K562 (cell line): Measurements from ENCODE around the gene AGBL1. TPM values are rescaled to one million over a fixed set of nuclear protein-coding genes. Genes with fewer than 3 reads are reported as not detected.

Source experiments
- ATAC-seq: fragments of 200-7000 bp; cut with Tn5 transposase; 3 replicates; pipeline ENCODE4 v1.9.1; 2020; ENCODE audit warnings: moderate library complexity
- BruUV-seq: library from RNA; stranded (reverse); fragments of 400-500 nt; replicated peaks from 2 replicates; lab custom pipeline; 2021; lab: Mats Ljungman, UMichigan
- CTCF ChIA-PET: fragments of 300-600 bp; formaldehyde crosslinking; extraction: SDS; loops from one replicate; lab custom pipeline; 2021; ENCODE audit warnings: low intra/inter-chr PET ratio; lab: Yijun Ruan, JAX
- POLR2A ChIA-PET: fragments of 300-600, 350-650 bp; sonication (Branson Sonifier 250); formaldehyde crosslinking; extraction: SDS; loops from one replicate; lab custom pipeline; 2021; ENCODE audit warnings: antibody characterized with exemption, inconsistent platforms; lab: Yijun Ruan, JAX
- DNase-seq, 4 experiments: peaks; one replicate each; pipeline versions ENCODE4 v3.0.0 to v3.0.0-alpha.2; 2011 to 2018; ENCODE audit warnings: low spot score in 3 of 4, mixed read lengths in 3 of 4; ENCODE audit errors: extremely low read depth in 1 of 4
- FAIRE-seq: peaks from 2 replicates; lab custom pipeline; 2011; peaks lifted over from hg19 to GRCh38; lab: Jason Lieb, UNC
- H2AFZ ChIP-seq: 2 replicates; pipeline ENCODE4 v1.6.0; 2011; ENCODE audit warnings: low read depth, low read length, control low read depth, inconsistent platforms
- H3K27ac ChIP-seq: fragments of 200-600 bp; 3 replicates; pipeline ENCODE4 v1.8.0; 2011; ENCODE audit warnings: low read depth, mild to moderate bottlenecking, control low read depth, inconsistent platforms, low read length, moderate library complexity, mixed read lengths; ENCODE audit errors: extremely low read depth
- H3K27me3 ChIP-seq, 2 experiments: fragments of 300-600 bp in 1 of 2; 2 replicates in 1 of 2; 3 replicates in 1 of 2; pipeline versions ENCODE4 v1.6.0 to v1.8.0; 2011; ENCODE audit warnings: inconsistent platforms in 2 of 2, low read length in 2 of 2, mild to moderate bottlenecking in 1 of 2, mixed read lengths in 1 of 2, moderate library complexity in 1 of 2; ENCODE audit not compliant: control insufficient read depth in 2 of 2, insufficient read depth in 2 of 2
- H3K36me3 ChIP-seq: fragments of 300-600 bp; 3 replicates; pipeline ENCODE4 v1.8.0; 2011; ENCODE audit warnings: mild to moderate bottlenecking, low read length, inconsistent platforms; ENCODE audit not compliant: control insufficient read depth, insufficient read depth
- H3K4me1 ChIP-seq, 2 experiments: fragments of 200-600 bp in 1 of 2; replicated peaks in 1 of 2; 2 replicates in 1 of 2; 3 replicates in 1 of 2; pipeline versions ENCODE4 v1.5.1 to v1.8.0; 2011; ENCODE audit warnings: inconsistent platforms in 2 of 2, low read length in 2 of 2, mild to moderate bottlenecking in 1 of 2, mixed read lengths in 1 of 2, moderate library complexity in 1 of 2; ENCODE audit not compliant: control insufficient read depth in 2 of 2, insufficient read depth in 2 of 2
- H3K4me2 ChIP-seq: 2 replicates; pipeline ENCODE4 v1.6.1; 2011; ENCODE audit warnings: low read length, control low read depth, inconsistent platforms, mixed read lengths; ENCODE audit not compliant: insufficient read depth
- H3K4me3 ChIP-seq: fragments of 200-600 bp; sonication (generic), shearing (Covaris generic); 2 replicates; pipeline ENCODE4 v1.5.1; 2016; ENCODE audit warnings: control low read depth, inconsistent platforms
- H3K79me2 ChIP-seq: fragments of 200-600 bp; 3 replicates; pipeline ENCODE4 v1.8.0; 2011; ENCODE audit warnings: low read length, inconsistent platforms; ENCODE audit not compliant: control insufficient read depth, insufficient read depth
- H3K9ac ChIP-seq, 2 experiments: 2 replicates each; pipeline versions ENCODE4 v1.6.0 to v1.6.1; 2011; ENCODE audit warnings: low read depth in 2 of 2, low read length in 2 of 2, control low read depth in 1 of 2, inconsistent platforms in 1 of 2, mild to moderate bottlenecking in 1 of 2, mixed read lengths in 1 of 2; ENCODE audit not compliant: insufficient read depth in 1 of 2
- H3K9me1 ChIP-seq: one replicate; pipeline ENCODE4 v1.6.0; 2011; ENCODE audit warnings: inconsistent platforms, mild to moderate bottlenecking, low read length, moderate library complexity; ENCODE audit not compliant: control insufficient read depth, insufficient read depth
- H3K9me3 ChIP-seq: replicated peaks from 2 replicates; pipeline ENCODE4 v1.5.1; 2011; ENCODE audit warnings: low read depth, low read length, inconsistent platforms; ENCODE audit not compliant: control insufficient read depth, insufficient read depth
- H4K20me1 ChIP-seq: replicated peaks from 2 replicates; pipeline ENCODE4 v1.6.1; 2011; ENCODE audit warnings: low read length, inconsistent platforms, mixed read lengths; ENCODE audit not compliant: control insufficient read depth, insufficient read depth
- TARDBP ChIP-seq: fragments of 450-650 bp; IDR thresholded peaks from 2 replicates; pipeline ENCODE4 v1.6.1; 2016
- ZSCAN29 ChIP-seq: fragments of 450-650 bp; IDR thresholded peaks from 2 replicates; pipeline ENCODE4 v1.6.1; 2017
- WGBS: fragments of 100-300 bp; shearing (Covaris generic); methylation state at CpG from one replicate; pipeline ENCODE4 v1.1.6; 2016; ENCODE audit warnings: low coverage, mixed read lengths; ENCODE audit not compliant: insufficient coverage; ENCODE audit errors: missing lambda C conversion rate; 5-methylcytosine and 5-hydroxymethylcytosine counted together
- in situ Hi-C: fragments of 300-500 bp; cut with MboI; formaldehyde crosslinking; loops from 4 replicates; pipeline ENCODE4 v1.15.0; 2018; ENCODE audit warnings: inconsistent platforms, mixed read lengths
- intact Hi-C: fragments of 100-400 bp; cut with micrococcal nuclease; formaldehyde crosslinking; loops from 2 replicates; pipeline ENCODE4 v1.14.2; 2022
- polyA plus RNA-seq, 8 experiments: library from polyadenylated mRNA; depleted of rRNA in 4 of 8; stranded (reverse) in 5 of 8; unstranded in 3 of 8; fragments of >200 nt; fragmentation: Nextera tagmentation in 2 of 8; fragmentation: Illumina TruSeq in 1 of 8; extraction: Ambion mirVana in 2 of 8; extraction: Trizol in 1 of 8; gene quantifications; 2 replicates each; pipeline versions ENCODE4 v1.2.1 to v1.2.3, GENCODE V29; 2011 to 2014; ENCODE audit warnings: inconsistent platforms in 1 of 8, missing spikeins in 1 of 8
- total RNA-seq, 7 experiments: library from RNA; depleted of rRNA in 6 of 7; stranded (reverse); fragments of >200 nt in 6 of 7; fragmentation: Illumina TruSeq in 2 of 7; extraction: Trizol in 2 of 7; gene quantifications; 2 replicates each; pipeline versions ENCODE4 v1.2.1 to v1.2.3, GENCODE V29; 2011 to 2021; ENCODE audit warnings: low replicate concordance in 1 of 7
- TF ChIP-seq, protein P1 (sequence below): sonication (generic); formaldehyde crosslinking; IDR thresholded peaks from 2 replicates; pipeline ENCODE4 v1.8.1; 2022; ENCODE audit warnings: missing genetic modification reagents
- TF ChIP-seq, protein P2 (sequence below): fragments of 450-650 bp; IDR thresholded peaks from 2 replicates; pipeline ENCODE4 v1.6.1; 2016
- TF ChIP-seq, protein P3 (sequence below): fragments of 450-650 bp; IDR thresholded peaks from 2 replicates; pipeline ENCODE4 v1.6.1; 2016; ENCODE audit warnings: mild to moderate bottlenecking, moderate library complexity
- TF ChIP-seq, protein P4 (sequence below): fragments of 250-450 bp; sonication (Bioruptor Pico); IDR thresholded peaks from 2 replicates; pipeline ENCODE4 v1.8.0; 2021; ENCODE audit warnings: moderate library complexity, mild to moderate bottlenecking, inconsistent platforms

The AGBL1 gene
- total and polyA plus RNA-seq, 9 of the 15 experiments (the other 6 are each of a cell fraction or from before 2014, with no cell fraction given) = not detected

- H3K4me3 ChIP-seq = no peak overlapping the region
- no peaks in the 10 kb centered on the region for H3K4me1 ChIP-seq
- POLR2A ChIA-PET = no interaction called here
- no peak overlapping the region for H2AFZ ChIP-seq
- no peaks in the 10 kb centered on the region for H3K36me3 ChIP-seq
- CTCF ChIA-PET = no interaction called here
- no peaks in the 10 kb centered on the region for H4K20me1 ChIP-seq
- H3K4me2 ChIP-seq = no peak overlapping the region
- ATAC-seq = no peak
- no peak overlapping the region for H3K9ac ChIP-seq
- intact Hi-C loops = no loop called here
- in situ Hi-C loops = no loop called here
- WGBS = 14% methylated on average over 1 of the region's 1 CpG
- BruUV-seq = no TSS peak
- no peak for TF ChIP-seq ZSCAN29
- TF ChIP-seq, protein P1, sequence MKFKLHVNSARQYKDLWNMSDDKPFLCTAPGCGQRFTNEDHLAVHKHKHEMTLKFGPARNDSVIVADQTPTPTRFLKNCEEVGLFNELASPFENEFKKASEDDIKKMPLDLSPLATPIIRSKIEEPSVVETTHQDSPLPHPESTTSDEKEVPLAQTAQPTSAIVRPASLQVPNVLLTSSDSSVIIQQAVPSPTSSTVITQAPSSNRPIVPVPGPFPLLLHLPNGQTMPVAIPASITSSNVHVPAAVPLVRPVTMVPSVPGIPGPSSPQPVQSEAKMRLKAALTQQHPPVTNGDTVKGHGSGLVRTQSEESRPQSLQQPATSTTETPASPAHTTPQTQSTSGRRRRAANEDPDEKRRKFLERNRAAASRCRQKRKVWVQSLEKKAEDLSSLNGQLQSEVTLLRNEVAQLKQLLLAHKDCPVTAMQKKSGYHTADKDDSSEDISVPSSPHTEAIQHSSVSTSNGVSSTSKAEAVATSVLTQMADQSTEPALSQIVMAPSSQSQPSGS = no peak
- TF ChIP-seq, protein P2, sequence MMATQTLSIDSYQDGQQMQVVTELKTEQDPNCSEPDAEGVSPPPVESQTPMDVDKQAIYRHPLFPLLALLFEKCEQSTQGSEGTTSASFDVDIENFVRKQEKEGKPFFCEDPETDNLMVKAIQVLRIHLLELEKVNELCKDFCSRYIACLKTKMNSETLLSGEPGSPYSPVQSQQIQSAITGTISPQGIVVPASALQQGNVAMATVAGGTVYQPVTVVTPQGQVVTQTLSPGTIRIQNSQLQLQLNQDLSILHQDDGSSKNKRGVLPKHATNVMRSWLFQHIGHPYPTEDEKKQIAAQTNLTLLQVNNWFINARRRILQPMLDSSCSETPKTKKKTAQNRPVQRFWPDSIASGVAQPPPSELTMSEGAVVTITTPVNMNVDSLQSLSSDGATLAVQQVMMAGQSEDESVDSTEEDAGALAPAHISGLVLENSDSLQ = no peak
- TF ChIP-seq TARDBP = no peak
- TF ChIP-seq, protein P3, sequence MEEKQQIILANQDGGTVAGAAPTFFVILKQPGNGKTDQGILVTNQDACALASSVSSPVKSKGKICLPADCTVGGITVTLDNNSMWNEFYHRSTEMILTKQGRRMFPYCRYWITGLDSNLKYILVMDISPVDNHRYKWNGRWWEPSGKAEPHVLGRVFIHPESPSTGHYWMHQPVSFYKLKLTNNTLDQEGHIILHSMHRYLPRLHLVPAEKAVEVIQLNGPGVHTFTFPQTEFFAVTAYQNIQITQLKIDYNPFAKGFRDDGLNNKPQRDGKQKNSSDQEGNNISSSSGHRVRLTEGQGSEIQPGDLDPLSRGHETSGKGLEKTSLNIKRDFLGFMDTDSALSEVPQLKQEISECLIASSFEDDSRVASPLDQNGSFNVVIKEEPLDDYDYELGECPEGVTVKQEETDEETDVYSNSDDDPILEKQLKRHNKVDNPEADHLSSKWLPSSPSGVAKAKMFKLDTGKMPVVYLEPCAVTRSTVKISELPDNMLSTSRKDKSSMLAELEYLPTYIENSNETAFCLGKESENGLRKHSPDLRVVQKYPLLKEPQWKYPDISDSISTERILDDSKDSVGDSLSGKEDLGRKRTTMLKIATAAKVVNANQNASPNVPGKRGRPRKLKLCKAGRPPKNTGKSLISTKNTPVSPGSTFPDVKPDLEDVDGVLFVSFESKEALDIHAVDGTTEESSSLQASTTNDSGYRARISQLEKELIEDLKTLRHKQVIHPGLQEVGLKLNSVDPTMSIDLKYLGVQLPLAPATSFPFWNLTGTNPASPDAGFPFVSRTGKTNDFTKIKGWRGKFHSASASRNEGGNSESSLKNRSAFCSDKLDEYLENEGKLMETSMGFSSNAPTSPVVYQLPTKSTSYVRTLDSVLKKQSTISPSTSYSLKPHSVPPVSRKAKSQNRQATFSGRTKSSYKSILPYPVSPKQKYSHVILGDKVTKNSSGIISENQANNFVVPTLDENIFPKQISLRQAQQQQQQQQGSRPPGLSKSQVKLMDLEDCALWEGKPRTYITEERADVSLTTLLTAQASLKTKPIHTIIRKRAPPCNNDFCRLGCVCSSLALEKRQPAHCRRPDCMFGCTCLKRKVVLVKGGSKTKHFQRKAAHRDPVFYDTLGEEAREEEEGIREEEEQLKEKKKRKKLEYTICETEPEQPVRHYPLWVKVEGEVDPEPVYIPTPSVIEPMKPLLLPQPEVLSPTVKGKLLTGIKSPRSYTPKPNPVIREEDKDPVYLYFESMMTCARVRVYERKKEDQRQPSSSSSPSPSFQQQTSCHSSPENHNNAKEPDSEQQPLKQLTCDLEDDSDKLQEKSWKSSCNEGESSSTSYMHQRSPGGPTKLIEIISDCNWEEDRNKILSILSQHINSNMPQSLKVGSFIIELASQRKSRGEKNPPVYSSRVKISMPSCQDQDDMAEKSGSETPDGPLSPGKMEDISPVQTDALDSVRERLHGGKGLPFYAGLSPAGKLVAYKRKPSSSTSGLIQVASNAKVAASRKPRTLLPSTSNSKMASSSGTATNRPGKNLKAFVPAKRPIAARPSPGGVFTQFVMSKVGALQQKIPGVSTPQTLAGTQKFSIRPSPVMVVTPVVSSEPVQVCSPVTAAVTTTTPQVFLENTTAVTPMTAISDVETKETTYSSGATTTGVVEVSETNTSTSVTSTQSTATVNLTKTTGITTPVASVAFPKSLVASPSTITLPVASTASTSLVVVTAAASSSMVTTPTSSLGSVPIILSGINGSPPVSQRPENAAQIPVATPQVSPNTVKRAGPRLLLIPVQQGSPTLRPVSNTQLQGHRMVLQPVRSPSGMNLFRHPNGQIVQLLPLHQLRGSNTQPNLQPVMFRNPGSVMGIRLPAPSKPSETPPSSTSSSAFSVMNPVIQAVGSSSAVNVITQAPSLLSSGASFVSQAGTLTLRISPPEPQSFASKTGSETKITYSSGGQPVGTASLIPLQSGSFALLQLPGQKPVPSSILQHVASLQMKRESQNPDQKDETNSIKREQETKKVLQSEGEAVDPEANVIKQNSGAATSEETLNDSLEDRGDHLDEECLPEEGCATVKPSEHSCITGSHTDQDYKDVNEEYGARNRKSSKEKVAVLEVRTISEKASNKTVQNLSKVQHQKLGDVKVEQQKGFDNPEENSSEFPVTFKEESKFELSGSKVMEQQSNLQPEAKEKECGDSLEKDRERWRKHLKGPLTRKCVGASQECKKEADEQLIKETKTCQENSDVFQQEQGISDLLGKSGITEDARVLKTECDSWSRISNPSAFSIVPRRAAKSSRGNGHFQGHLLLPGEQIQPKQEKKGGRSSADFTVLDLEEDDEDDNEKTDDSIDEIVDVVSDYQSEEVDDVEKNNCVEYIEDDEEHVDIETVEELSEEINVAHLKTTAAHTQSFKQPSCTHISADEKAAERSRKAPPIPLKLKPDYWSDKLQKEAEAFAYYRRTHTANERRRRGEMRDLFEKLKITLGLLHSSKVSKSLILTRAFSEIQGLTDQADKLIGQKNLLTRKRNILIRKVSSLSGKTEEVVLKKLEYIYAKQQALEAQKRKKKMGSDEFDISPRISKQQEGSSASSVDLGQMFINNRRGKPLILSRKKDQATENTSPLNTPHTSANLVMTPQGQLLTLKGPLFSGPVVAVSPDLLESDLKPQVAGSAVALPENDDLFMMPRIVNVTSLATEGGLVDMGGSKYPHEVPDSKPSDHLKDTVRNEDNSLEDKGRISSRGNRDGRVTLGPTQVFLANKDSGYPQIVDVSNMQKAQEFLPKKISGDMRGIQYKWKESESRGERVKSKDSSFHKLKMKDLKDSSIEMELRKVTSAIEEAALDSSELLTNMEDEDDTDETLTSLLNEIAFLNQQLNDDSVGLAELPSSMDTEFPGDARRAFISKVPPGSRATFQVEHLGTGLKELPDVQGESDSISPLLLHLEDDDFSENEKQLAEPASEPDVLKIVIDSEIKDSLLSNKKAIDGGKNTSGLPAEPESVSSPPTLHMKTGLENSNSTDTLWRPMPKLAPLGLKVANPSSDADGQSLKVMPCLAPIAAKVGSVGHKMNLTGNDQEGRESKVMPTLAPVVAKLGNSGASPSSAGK = no peak
- TF ChIP-seq, protein P4, sequence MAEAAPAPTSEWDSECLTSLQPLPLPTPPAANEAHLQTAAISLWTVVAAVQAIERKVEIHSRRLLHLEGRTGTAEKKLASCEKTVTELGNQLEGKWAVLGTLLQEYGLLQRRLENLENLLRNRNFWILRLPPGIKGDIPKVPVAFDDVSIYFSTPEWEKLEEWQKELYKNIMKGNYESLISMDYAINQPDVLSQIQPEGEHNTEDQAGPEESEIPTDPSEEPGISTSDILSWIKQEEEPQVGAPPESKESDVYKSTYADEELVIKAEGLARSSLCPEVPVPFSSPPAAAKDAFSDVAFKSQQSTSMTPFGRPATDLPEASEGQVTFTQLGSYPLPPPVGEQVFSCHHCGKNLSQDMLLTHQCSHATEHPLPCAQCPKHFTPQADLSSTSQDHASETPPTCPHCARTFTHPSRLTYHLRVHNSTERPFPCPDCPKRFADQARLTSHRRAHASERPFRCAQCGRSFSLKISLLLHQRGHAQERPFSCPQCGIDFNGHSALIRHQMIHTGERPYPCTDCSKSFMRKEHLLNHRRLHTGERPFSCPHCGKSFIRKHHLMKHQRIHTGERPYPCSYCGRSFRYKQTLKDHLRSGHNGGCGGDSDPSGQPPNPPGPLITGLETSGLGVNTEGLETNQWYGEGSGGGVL (CRISPR knock-in tag) = no peak
- no peaks in the 10 kb centered on the region for H3K79me2 ChIP-seq
- H3K9me3 ChIP-seq = no peaks in the 10 kb centered on the region
- H3K9me1 ChIP-seq = no peaks in the 10 kb centered on the region
- DNase-seq = no peak
- no peak overlapping the region for H3K27ac ChIP-seq
- FAIRE-seq = no peak
- H3K27me3 ChIP-seq = no peaks in the 10 kb centered on the region
These were observed 296.1 kb downstream of the AGBL1 start for GRCh38 chr15:86375733-86376280.
